Endothelial cell of umbilical vein (primary cell): ENCODE results near the gene KLC1. TPM values are rescaled to one million over a fixed set of nuclear protein-coding genes. Genes with fewer than 3 reads are reported as not detected.
"Not testable (repeated sequence)": the region's sequence is repeated elsewhere in the genome, so short reads cannot be mapped to it uniquely, and the experiment has no call there.

Experiments
- BruUV-seq: library from RNA; stranded (reverse); fragments of 400-500 nt; replicated peaks from 2 replicates; lab custom pipeline; 2021; lab: Mats Ljungman, UMichigan
- CTCF ChIA-PET: fragments of 300-600, 350-600 bp; sonication (Branson Sonifier 250); formaldehyde crosslinking; loops from one replicate; lab custom pipeline; 2021; ENCODE audit warnings: antibody characterized with exemption, inconsistent platforms; lab: Charles Lee
- POLR2A ChIA-PET: fragments of 300-600, 350-600 bp; sonication (Branson Sonifier 250); formaldehyde crosslinking; loops from one replicate; lab custom pipeline; 2021; ENCODE audit warnings: antibody characterized with exemption, inconsistent platforms; lab: Charles Lee
- DNase-seq: peaks from one replicate; pipeline ENCODE4 v3.0.0-alpha.2; 2011; ENCODE audit warnings: low read depth, low spot score
- FAIRE-seq: peaks from 2 replicates; lab custom pipeline; 2011; peaks lifted over from hg19 to GRCh38; lab: Jason Lieb, UNC
- H2AFZ ChIP-seq: 2 replicates; pipeline ENCODE4 v1.6.0; 2012; ENCODE audit warnings: low read depth, low read length, control low read depth, inconsistent platforms
- H3K27ac ChIP-seq: 2 replicates; pipeline ENCODE4 v1.5.1; 2011; ENCODE audit warnings: low read depth, mild to moderate bottlenecking, control low read depth, low read length, moderate library complexity; ENCODE audit not compliant: insufficient read depth
- H3K27me3 ChIP-seq, 2 experiments: 2 replicates each; pipeline versions ENCODE4 v1.6.0 to v1.6.1; 2011; ENCODE audit warnings: low read length in 2 of 2, mixed read lengths in 1 of 2; ENCODE audit not compliant: control insufficient read depth in 2 of 2, insufficient read depth in 2 of 2
- H3K36me3 ChIP-seq, 2 experiments: 2 replicates in 1 of 2; 3 replicates in 1 of 2; pipeline ENCODE4 v1.5.1; 2011; ENCODE audit warnings: low read length in 2 of 2, mild to moderate bottlenecking in 1 of 2, moderate library complexity in 1 of 2; ENCODE audit not compliant: control insufficient read depth in 2 of 2, insufficient read depth in 2 of 2; ENCODE audit errors: extremely low read depth in 1 of 2
- H3K4me1 ChIP-seq: 3 replicates; pipeline ENCODE4 v1.5.1; 2011; ENCODE audit warnings: mild to moderate bottlenecking, low read length; ENCODE audit not compliant: control insufficient read depth, insufficient read depth; ENCODE audit errors: extremely low read depth
- H3K4me2 ChIP-seq: 2 replicates; pipeline ENCODE4 v1.6.1; 2011; ENCODE audit warnings: low read length, control low read depth, mixed read lengths; ENCODE audit not compliant: insufficient read depth
- H3K4me3 ChIP-seq, 3 experiments: fragments of 200-600 bp in 1 of 3; sonication (generic), shearing (Covaris generic) in 1 of 3; replicated peaks in 1 of 3; 2 replicates each; pipeline ENCODE4 v1.5.1; 2011 to 2016; ENCODE audit warnings: control low read depth in 3 of 3, low read length in 3 of 3, mild to moderate bottlenecking in 2 of 3, inconsistent platforms in 1 of 3, low read depth in 1 of 3, moderate library complexity in 1 of 3; ENCODE audit not compliant: insufficient read depth in 1 of 3
- H3K79me2 ChIP-seq: 2 replicates; pipeline ENCODE4 v1.6.0; 2012; ENCODE audit warnings: low read length, inconsistent platforms; ENCODE audit not compliant: control insufficient read depth, insufficient read depth
- H3K9ac ChIP-seq: replicated peaks from 2 replicates; pipeline ENCODE3; 2011; ENCODE audit warnings: low read length, control low read depth; ENCODE audit not compliant: insufficient read depth; ENCODE audit errors: extremely low read depth
- H3K9me1 ChIP-seq: replicated peaks from 3 replicates; pipeline ENCODE4 v1.6.0; 2011; ENCODE audit warnings: mild to moderate bottlenecking, low read length; ENCODE audit not compliant: control insufficient read depth, insufficient read depth; ENCODE audit errors: extremely low read depth
- H3K9me3 ChIP-seq: replicated peaks from 2 replicates; pipeline ENCODE4 v1.5.1; 2012; ENCODE audit warnings: low read length, inconsistent platforms; ENCODE audit not compliant: control insufficient read depth, insufficient read depth
- H4K20me1 ChIP-seq: replicated peaks from 2 replicates; pipeline ENCODE3; 2011; ENCODE audit warnings: mild to moderate bottlenecking, low read length; ENCODE audit not compliant: control insufficient read depth, insufficient read depth; ENCODE audit errors: extremely low read depth
- EZH2 ChIP-seq: IDR thresholded peaks from 2 replicates; pipeline ENCODE4 v1.6.1; 2012; ENCODE audit warnings: borderline replicate concordance, low read depth, mild to moderate bottlenecking, moderate library complexity, low read length, inconsistent platforms; ENCODE audit not compliant: severe bottlenecking
- GATA2 ChIP-seq: IDR thresholded peaks from 2 replicates; pipeline ENCODE4 v1.7.0; 2011; ENCODE audit warnings: low read depth, mild to moderate bottlenecking, moderate library complexity, mixed read lengths, low read length; ENCODE audit not compliant: insufficient read length, insufficient read depth
- JUN ChIP-seq: IDR thresholded peaks from 2 replicates; pipeline ENCODE4 v1.6.1; 2011; ENCODE audit warnings: borderline replicate concordance, low read depth; ENCODE audit not compliant: insufficient read length, insufficient read depth
- MYC ChIP-seq: IDR thresholded peaks from one replicate; pipeline ENCODE4 v1.6.1; 2011; ENCODE audit warnings: mild to moderate bottlenecking, low read depth, low read length
- POLR2AphosphoS5 ChIP-seq: IDR thresholded peaks from 2 replicates; pipeline ENCODE4 v1.6.1; 2012; ENCODE audit warnings: low read depth, mild to moderate bottlenecking, control low read depth, low read length, moderate library complexity; ENCODE audit not compliant: insufficient read depth
- dilution Hi-C: fragments of 300-500 bp; cut with MboI; formaldehyde crosslinking; loops from one replicate; pipeline ENCODE4 v1.15.0; 2019; ENCODE audit warnings: low sequenced_read_pairs; ENCODE audit not compliant: extremely low pct_ligation_motif_present
- intact Hi-C: fragments of 100-400 bp; cut with micrococcal nuclease; formaldehyde crosslinking; loops from one replicate; pipeline ENCODE4 v1.10.0; 2022
- polyA plus RNA-seq, 4 experiments: library from polyadenylated mRNA; depleted of rRNA in 3 of 4; stranded (reverse) in 3 of 4; unstranded in 1 of 4; fragments of >200 nt; gene quantifications; 2 replicates each; pipeline versions ENCODE4 v1.2.1 to v1.2.3, GENCODE V29; 2011 to 2012; ENCODE audit warnings: missing spikeins in 1 of 4
- total RNA-seq: library from RNA; stranded (reverse); gene quantifications from 2 replicates; pipeline ENCODE4 v1.2.3, GENCODE V29; 2021
- TF ChIP-seq, protein P1 (sequence below): IDR thresholded peaks from 2 replicates; pipeline ENCODE4 v1.6.1; 2011; ENCODE audit not compliant: insufficient read depth, insufficient read length

Gene KLC1
- total and polyA plus RNA-seq, 2 donors (not counting 3 experiments of a cell fraction or from before 2014, with no cell fraction given), result 124 to 233 TPM

DNA sequence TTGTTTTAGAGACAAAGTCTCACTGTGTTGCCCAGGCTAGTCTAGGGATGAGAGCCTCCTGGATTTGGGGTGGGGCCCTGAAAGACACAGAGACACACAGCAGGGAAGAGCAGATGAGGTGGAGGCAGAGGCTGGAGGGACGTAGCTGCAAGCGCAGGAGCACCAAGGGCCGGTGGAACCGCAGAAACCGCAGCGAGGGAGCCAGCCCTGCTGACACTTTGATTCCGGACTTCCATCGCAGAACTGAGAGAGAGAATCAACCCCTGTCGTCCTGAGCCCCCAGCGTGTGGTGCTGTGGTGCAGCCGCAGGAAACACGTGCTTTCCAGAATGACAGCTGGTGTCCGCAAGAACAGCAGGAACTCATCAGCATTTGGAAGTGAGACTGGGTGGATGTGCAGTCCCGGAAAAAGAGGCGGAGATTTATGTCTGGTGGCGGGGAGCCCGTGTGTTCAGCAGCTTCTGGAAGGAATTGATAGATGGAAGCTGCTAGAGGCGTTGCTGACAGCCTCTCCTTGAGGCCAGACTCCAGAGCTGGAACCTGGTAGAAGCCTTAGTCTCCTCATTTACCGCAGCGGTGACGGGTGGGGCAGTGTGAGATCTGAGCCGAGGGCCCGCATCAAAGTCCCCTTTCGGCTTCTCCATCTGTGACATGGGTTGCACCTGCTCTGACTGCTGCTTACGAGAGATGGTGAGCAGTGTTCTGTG, 21.9 kb upstream of the KLC1 start:
- BruUV-seq, result no TSS peak

GRCh38 chr14:103607822-103608221, 21.2 kb upstream of the KLC1 start:
- no peaks in the 10 kb centered on the region for H3K79me2 ChIP-seq

More for the DNA sequence above, 21.9 kb upstream of the KLC1 start:
- dilution Hi-C loops, result no loop called here
- DNase-seq (peak; percentile 55), FAIRE-seq (peak; percentile 80)
- POLR2A ChIA-PET, result no interaction called here
- CTCF ChIA-PET, result interaction anchor here (0.6 to 1.9 kb wide), 6 partner anchors 8 to 30 kb away, joined by 3 to 6 read pairs (median 4); no protein-coding TSS in a partner anchor
- no peaks in the 10 kb centered on the region for H4K20me1 ChIP-seq
- TF ChIP-seq MYC, result peak; percentile 52
- TF ChIP-seq, protein P1, sequence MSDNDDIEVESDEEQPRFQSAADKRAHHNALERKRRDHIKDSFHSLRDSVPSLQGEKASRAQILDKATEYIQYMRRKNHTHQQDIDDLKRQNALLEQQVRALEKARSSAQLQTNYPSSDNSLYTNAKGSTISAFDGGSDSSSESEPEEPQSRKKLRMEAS, result peak; percentile 94
- TF ChIP-seq POLR2AphosphoS5, result peak; percentile 10
- no peak for TF ChIP-seq JUN
- no peaks in the 10 kb centered on the region for H3K9me1 ChIP-seq
- H3K79me2 ChIP-seq, result no peaks in the 10 kb centered on the region
- peaks cover 13% of the 10 kb centered on the region for H3K4me1 ChIP-seq
- no peaks in the 10 kb centered on the region for H3K9me3 ChIP-seq
- peaks cover 0 to 11% of the 10 kb centered on the region in 2 experiments for H3K27me3 ChIP-seq
- no peaks in the 10 kb centered on the region for H3K36me3 ChIP-seq
- no peak overlapping the region for H3K9ac ChIP-seq
- H3K4me2 ChIP-seq, result peak overlapping the region; percentile 63
- H3K27ac ChIP-seq, result no peak overlapping the region
- H2AFZ ChIP-seq, result peak overlapping the region; percentile 3
- intact Hi-C loops, result no loop called here
- peak overlapping the region in 1 of 3 experiments; percentile 46 for H3K4me3 ChIP-seq

DNA sequence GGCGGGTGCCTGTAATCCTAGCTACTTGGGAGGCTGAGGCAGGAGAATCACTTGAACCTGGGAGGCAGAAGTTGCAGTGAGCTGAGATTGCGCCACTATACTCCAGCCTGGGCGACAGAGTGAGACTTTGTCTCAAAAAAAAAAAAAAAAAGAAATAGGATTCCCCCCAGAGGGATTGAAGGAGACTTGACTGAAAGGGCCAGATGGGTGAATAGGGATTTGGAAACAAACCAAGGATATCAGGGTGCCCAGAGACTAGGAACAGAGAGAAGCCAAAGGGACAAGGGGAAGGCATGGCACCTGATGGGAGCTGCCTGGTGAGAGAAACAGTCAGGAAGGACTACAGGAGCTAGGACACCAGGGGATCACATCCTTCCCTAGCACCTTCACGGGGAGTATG, 19.9 kb upstream of the KLC1 start:
- FAIRE-seq, H2AFZ ChIP-seq, H3K9ac ChIP-seq, H3K4me3 ChIP-seq, intact Hi-C loops, H3K36me3 ChIP-seq, POLR2A ChIA-PET, H3K9me3 ChIP-seq, H3K27ac ChIP-seq, BruUV-seq, H4K20me1 ChIP-seq, dilution Hi-C loops, H3K4me2 ChIP-seq, H3K9me1 ChIP-seq, H3K79me2 ChIP-seq, DNase-seq: not testable (repeated sequence)
- Histone ChIP-seq H3K4me1 (peaks cover 13% of the 10 kb centered on the region), H3K27me3 (peaks cover 0 to 11% of the 10 kb centered on the region in 2 experiments)
- CTCF ChIA-PET, result interaction anchor here (1.9 kb wide), 1 partner anchor 19 kb away, joined by 6 read pairs; no protein-coding TSS in a partner anchor

More at GRCh38 chr14:103607822-103608221, 21.2 kb upstream of the KLC1 start:
- no peak for FAIRE-seq
- H3K27ac ChIP-seq, result no peak overlapping the region
- no TSS peak for BruUV-seq
- CTCF ChIA-PET, result interaction anchor here (0.6 to 1.9 kb wide), 6 partner anchors 9 to 256 kb away, joined by 3 to 6 read pairs (median 3); no protein-coding TSS in a partner anchor
- POLR2A ChIA-PET, result no interaction called here
- H4K20me1 ChIP-seq, result no peaks in the 10 kb centered on the region
- no peak overlapping the region for H2AFZ ChIP-seq
- no peak overlapping the region for H3K9ac ChIP-seq
- no peak overlapping the region for H3K4me3 ChIP-seq
- intact Hi-C loops, result no loop called here
- peaks cover 0 to 11% of the 10 kb centered on the region in 2 experiments for H3K27me3 ChIP-seq
- H3K9me3 ChIP-seq, result no peaks in the 10 kb centered on the region
- dilution Hi-C loops, result no loop called here
- TF ChIP-seq EZH2 (peak; percentile 4), GATA2 (no peak)
- DNase-seq, result peak; percentile 26
- no peaks in the 10 kb centered on the region for H3K36me3 ChIP-seq
- peak overlapping the region; percentile 63 for H3K4me2 ChIP-seq
- peaks cover 13% of the 10 kb centered on the region for H3K4me1 ChIP-seq
- H3K9me1 ChIP-seq, result no peaks in the 10 kb centered on the region
